Measurements from ENCODE around the gene ZNF865. TPM values are rescaled to one million over a fixed set of nuclear protein-coding genes. Genes with fewer than 3 reads are reported as not detected.
A peak's percentile ranks its signal among the peaks of the same experiment; 100 is the strongest.

The ZNF865 gene
- total and polyA plus RNA-seq, 10 of the 15 experiments (the other 5 are each of a cell fraction or from before 2014, with no cell fraction given), result 0.02 to 18.3 (median 0.90) TPM

DNA sequence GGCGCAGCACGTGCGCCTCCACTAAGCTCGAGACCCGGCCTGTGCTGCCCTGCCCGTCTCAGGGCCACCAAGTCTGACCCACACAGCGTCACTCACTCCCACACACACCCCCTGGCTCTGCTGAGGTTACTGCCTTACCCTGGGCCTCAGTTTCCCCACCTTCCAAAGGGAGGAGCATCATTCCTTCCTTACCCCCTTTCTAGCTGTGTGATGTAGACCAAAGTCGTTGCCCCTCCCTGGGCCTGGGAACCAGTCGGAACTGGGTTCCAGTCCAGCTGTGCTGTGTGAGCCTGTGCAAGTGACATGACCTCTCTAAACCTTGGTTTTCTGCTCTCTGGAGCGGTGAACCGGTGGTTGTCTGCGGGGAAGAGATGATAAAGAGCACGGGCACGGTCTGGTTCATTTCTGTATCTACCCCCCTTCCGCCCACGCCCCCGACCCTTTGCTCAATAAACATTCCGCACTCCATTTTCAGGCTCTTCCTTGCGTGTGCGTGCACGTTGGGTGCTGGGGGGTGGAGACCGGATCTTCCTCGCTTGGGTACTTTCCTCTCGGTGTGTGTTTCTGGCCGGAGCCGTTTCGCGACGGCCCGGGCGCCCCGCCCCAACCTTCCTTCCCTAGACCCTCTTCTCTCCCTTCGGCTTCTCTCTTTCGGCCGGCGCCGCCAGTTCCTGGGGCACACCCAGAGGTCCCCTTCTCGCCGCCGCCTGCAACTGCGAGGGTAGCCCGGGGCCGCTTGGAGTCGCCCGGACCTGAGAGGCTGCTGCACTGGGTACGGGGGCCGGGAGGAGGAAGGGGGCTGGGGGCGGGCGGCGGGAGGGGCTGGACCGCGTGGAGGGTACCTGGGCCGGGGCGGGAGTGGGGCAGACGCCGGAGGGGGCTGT is 37.8 kb downstream of the ZNF865 start, which contains the start of gene ZNF581 (continued):
- TF ChIP-seq EP300 (IDR thresholded peaks at IDR 0.05; ENCODE audit: borderline replicate concordance in 1 of 2, control insufficient read depth in 1 of 2, low read depth in 2 of 2, low read length in 2 of 2) (0 out of 4 replicates have a peak, but pooled peaks of 1 of the 2 experiments have one; percentile 4), CHD2 (IDR thresholded peaks at IDR 0.05; ENCODE audit: borderline replicate concordance, low read depth, low read length) (peak; percentile 64; the same call in 1 of the 2 replicates), CHD4 (IDR thresholded peaks at IDR 0.05) (no peak), ZNF24 (IDR thresholded peaks at IDR 0.05) (peak; percentile 48), ZNF384 (IDR thresholded peaks at IDR 0.05; ENCODE audit: borderline replicate concordance, low read depth, low read length) (no peak), HDAC6 (IDR thresholded peaks at IDR 0.05; ENCODE audit: unreplicated experiment) (no peak), SMARCA5 (IDR thresholded peaks at IDR 0.05) (0 out of 2 replicates have a peak, but pooled peaks have one; percentile 42), ZNF622 (IDR thresholded peaks at IDR 0.05) (no peak), KDM1A (IDR thresholded peaks at IDR 0.05; ENCODE audit: borderline replicate concordance) (no peak), BHLHE40 (IDR thresholded peaks at IDR 0.05; ENCODE audit: borderline replicate concordance in 1 of 2, low read depth in 2 of 2, low read length in 1 of 2) (peak; percentile 16 to 71; a peak in 2 of 4 replicates), PAX5 (IDR thresholded peaks at IDR 0.05; ENCODE audit: borderline replicate concordance, low read depth, low read length) (peak; percentile 69; the same call in 1 of the 2 replicates), RCOR1 (conservative IDR thresholded peaks at IDR 0.05; ENCODE audit: low read depth, low read length) (no peak), RBBP5 (conservative IDR thresholded peaks at IDR 0.05) (no peak), ZNF207 (IDR thresholded peaks at IDR 0.05; ENCODE audit: borderline replicate concordance) (peak; percentile 78; the same call in 1 of the 2 replicates), CBX5 (IDR thresholded peaks at IDR 0.05; ENCODE audit: low read depth) (peak; percentile 78; the same call in 1 of the 2 replicates), POLR2A (IDR thresholded peaks at IDR 0.05; ENCODE audit: low read depth, low read length) (peak; percentile 84)
- TF ChIP-seq, protein P1, sequence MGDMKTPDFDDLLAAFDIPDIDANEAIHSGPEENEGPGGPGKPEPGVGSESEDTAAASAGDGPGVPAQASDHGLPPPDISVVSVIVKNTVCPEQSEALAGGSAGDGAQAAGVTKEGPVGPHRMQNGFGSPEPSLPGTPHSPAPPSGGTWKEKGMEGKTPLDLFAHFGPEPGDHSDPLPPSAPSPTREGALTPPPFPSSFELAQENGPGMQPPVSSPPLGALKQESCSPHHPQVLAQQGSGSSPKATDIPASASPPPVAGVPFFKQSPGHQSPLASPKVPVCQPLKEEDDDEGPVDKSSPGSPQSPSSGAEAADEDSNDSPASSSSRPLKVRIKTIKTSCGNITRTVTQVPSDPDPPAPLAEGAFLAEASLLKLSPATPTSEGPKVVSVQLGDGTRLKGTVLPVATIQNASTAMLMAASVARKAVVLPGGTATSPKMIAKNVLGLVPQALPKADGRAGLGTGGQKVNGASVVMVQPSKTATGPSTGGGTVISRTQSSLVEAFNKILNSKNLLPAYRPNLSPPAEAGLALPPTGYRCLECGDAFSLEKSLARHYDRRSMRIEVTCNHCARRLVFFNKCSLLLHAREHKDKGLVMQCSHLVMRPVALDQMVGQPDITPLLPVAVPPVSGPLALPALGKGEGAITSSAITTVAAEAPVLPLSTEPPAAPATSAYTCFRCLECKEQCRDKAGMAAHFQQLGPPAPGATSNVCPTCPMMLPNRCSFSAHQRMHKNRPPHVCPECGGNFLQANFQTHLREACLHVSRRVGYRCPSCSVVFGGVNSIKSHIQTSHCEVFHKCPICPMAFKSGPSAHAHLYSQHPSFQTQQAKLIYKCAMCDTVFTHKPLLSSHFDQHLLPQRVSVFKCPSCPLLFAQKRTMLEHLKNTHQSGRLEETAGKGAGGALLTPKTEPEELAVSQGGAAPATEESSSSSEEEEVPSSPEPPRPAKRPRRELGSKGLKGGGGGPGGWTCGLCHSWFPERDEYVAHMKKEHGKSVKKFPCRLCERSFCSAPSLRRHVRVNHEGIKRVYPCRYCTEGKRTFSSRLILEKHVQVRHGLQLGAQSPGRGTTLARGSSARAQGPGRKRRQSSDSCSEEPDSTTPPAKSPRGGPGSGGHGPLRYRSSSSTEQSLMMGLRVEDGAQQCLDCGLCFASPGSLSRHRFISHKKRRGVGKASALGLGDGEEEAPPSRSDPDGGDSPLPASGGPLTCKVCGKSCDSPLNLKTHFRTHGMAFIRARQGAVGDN (IDR thresholded peaks at IDR 0.05), result no peak; the same call in 1 of the 2 replicates
- TF ChIP-seq, protein P2, sequence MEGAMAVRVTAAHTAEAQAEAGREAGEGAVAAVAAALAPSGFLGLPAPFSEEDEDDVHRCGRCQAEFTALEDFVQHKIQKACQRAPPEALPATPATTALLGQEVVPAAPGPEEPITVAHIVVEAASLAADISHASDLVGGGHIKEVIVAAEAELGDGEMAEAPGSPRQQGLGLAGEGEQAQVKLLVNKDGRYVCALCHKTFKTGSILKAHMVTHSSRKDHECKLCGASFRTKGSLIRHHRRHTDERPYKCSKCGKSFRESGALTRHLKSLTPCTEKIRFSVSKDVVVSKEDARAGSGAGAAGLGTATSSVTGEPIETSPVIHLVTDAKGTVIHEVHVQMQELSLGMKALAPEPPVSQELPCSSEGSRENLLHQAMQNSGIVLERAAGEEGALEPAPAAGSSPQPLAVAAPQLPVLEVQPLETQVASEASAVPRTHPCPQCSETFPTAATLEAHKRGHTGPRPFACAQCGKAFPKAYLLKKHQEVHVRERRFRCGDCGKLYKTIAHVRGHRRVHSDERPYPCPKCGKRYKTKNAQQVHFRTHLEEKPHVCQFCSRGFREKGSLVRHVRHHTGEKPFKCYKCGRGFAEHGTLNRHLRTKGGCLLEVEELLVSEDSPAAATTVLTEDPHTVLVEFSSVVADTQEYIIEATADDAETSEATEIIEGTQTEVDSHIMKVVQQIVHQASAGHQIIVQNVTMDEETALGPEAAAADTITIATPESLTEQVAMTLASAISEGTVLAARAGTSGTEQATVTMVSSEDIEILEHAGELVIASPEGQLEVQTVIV (IDR thresholded peaks at IDR 0.05; ENCODE audit: borderline replicate concordance, partially characterized antibody), result no peak
- TF ChIP-seq, protein P3, sequence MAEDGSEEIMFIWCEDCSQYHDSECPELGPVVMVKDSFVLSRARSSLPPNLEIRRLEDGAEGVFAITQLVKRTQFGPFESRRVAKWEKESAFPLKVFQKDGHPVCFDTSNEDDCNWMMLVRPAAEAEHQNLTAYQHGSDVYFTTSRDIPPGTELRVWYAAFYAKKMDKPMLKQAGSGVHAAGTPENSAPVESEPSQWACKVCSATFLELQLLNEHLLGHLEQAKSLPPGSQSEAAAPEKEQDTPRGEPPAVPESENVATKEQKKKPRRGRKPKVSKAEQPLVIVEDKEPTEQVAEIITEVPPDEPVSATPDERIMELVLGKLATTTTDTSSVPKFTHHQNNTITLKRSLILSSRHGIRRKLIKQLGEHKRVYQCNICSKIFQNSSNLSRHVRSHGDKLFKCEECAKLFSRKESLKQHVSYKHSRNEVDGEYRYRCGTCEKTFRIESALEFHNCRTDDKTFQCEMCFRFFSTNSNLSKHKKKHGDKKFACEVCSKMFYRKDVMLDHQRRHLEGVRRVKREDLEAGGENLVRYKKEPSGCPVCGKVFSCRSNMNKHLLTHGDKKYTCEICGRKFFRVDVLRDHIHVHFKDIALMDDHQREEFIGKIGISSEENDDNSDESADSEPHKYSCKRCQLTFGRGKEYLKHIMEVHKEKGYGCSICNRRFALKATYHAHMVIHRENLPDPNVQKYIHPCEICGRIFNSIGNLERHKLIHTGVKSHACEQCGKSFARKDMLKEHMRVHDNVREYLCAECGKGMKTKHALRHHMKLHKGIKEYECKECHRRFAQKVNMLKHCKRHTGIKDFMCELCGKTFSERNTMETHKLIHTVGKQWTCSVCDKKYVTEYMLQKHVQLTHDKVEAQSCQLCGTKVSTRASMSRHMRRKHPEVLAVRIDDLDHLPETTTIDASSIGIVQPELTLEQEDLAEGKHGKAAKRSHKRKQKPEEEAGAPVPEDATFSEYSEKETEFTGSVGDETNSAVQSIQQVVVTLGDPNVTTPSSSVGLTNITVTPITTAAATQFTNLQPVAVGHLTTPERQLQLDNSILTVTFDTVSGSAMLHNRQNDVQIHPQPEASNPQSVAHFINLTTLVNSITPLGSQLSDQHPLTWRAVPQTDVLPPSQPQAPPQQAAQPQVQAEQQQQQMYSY (CRISPR knock-in tag; IDR thresholded peaks at IDR 0.05), result no peak
